Left lung (tissue), 10 donors: ENCODE results near the gene SH3TC2. TPM values are rescaled to one million over a fixed set of nuclear protein-coding genes. Genes with fewer than 3 reads are reported as not detected.

Experiments
- ATAC-seq: fragments of 200-7000 bp; cut with Tn5 transposase; one replicate; pipeline ENCODE4 v1.9.1; 2020; ENCODE audit warnings: moderate library complexity
- DNase-seq, 4 donors: peaks; one replicate each; pipeline ENCODE4 v3.0.0-alpha.2; 2013 to 2020
- H3K27ac ChIP-seq, 2 donors: fragments of 200-600 bp; sonication (generic) in 1 of 2; one replicate each; pipeline versions ENCODE4 v1.5.0 to v1.8.0; 2020 to 2021
- H3K27me3 ChIP-seq, 2 donors: fragments of 200-600 bp; sonication (generic) in 1 of 2; one replicate each; pipeline versions ENCODE4 v1.5.0 to v1.8.0; 2020 to 2021
- H3K36me3 ChIP-seq, 2 donors: fragments of 200-600 bp; sonication (generic) in 1 of 2; one replicate each; pipeline versions ENCODE4 v1.5.0 to v1.8.0; 2020 to 2021
- H3K4me1 ChIP-seq, 2 donors: fragments of 200-600 bp; one replicate each; pipeline ENCODE4 v1.8.0; 2021
- H3K4me3 ChIP-seq, 2 donors: fragments of 200-600 bp; sonication (generic) in 1 of 2; one replicate each; pipeline versions ENCODE4 v1.5.0 to v1.8.0; 2020 to 2021; ENCODE audit warnings: mild to moderate bottlenecking in 1 of 2
- H3K9me3 ChIP-seq, 2 donors: fragments of 200-600 bp; sonication (generic) in 1 of 2; one replicate each; pipeline versions ENCODE4 v1.5.0 to v1.8.0; 2020 to 2021
- CTCF ChIP-seq, 2 donors: fragments of 200-600 bp; sonication (generic) in 1 of 2; IDR thresholded peaks; one replicate each; pipeline versions ENCODE4 v1.5.0 to v1.8.0; 2021; ENCODE audit warnings: antibody characterized with exemption in 2 of 2
- intact Hi-C, 2 donors: fragments of 100-400 bp; cut with DNase I; formaldehyde crosslinking; loops; one replicate each; pipeline versions ENCODE4 v1.11.2 to v1.14.2; 2022
- polyA plus RNA-seq, 6 donors: library from polyadenylated mRNA; unstranded; fragments of 120-200 nt; gene quantifications; one replicate each; pipeline ENCODE4 v1.2.1, GENCODE V29; 2013; ENCODE audit not compliant: insufficient read length in 6 of 6
- total RNA-seq, 2 donors: library from RNA; stranded (reverse); fragmentation: NEBNext Ultra II Directional; extraction: Animal tissue kit (Norgen Biotek cat#: 25700); gene quantifications; one replicate each; pipeline ENCODE4 v1.2.1, GENCODE V29; 2021
- donor health status: DM: no; HTN: yes; CAD: no.
- donor health status: DM: no; HTN: no; CAD: no.

SH3TC2 gene
- total and polyA plus RNA-seq, 8 donors = 1.0 to 2.5 (median 2.1) TPM

GRCh38 chr5:149094996-149095395, 32.1 kb upstream of the SH3TC2 start:
- H3K4me1 ChIP-seq = no peaks in the 10 kb centered on the region
- no peak for TF ChIP-seq CTCF (IDR thresholded peaks at IDR 0.05)
- intact Hi-C loops = no loop called here
- no peak overlapping the region for H3K4me3 ChIP-seq
- peaks cover 0 to 34% of the 10 kb centered on the region in 2 donors for H3K9me3 ChIP-seq
- H3K36me3 ChIP-seq = no peaks in the 10 kb centered on the region
- no peak for ATAC-seq
- no peaks in the 10 kb centered on the region for H3K27me3 ChIP-seq
- no peak overlapping the region for H3K27ac ChIP-seq
- no peak for DNase-seq

GRCh38 chr5:149093625-149094024, 30.8 kb upstream of the SH3TC2 start:
- no peak for ATAC-seq
- peaks cover 0 to 23% of the 10 kb centered on the region in 2 donors for H3K9me3 ChIP-seq
- no peak overlapping the region for H3K4me3 ChIP-seq
- intact Hi-C loops = no loop called here
- no peak for DNase-seq
- H3K4me1 ChIP-seq = no peaks in the 10 kb centered on the region
- no peak overlapping the region for H3K27ac ChIP-seq
- TF ChIP-seq CTCF (IDR thresholded peaks at IDR 0.05) = no peak
- H3K27me3 ChIP-seq = no peaks in the 10 kb centered on the region
- H3K36me3 ChIP-seq = no peaks in the 10 kb centered on the region

GRCh38 chr5:149089796-149090195, 26.9 kb upstream of the SH3TC2 start:
- ATAC-seq (no peak), DNase-seq (no peak)
- intact Hi-C loops = no loop called here
- no peaks in the 10 kb centered on the region for H3K27me3 ChIP-seq
- H3K36me3 ChIP-seq = no peaks in the 10 kb centered on the region
- H3K9me3 ChIP-seq = peaks cover 0 to 3% of the 10 kb centered on the region in 2 donors
- H3K4me1 ChIP-seq = no peaks in the 10 kb centered on the region
- no peak overlapping the region for H3K27ac ChIP-seq
- no peak overlapping the region for H3K4me3 ChIP-seq
- TF ChIP-seq CTCF (IDR thresholded peaks at IDR 0.05) = no peak

GRCh38 chr5:149088686-149089085, 25.8 kb upstream of the SH3TC2 start:
- Histone ChIP-seq H3K9me3 (peaks cover 0 to 3% of the 10 kb centered on the region in 2 donors), H3K27me3 (no peaks in the 10 kb centered on the region), H3K4me3 (no peak overlapping the region), H3K36me3 (no peaks in the 10 kb centered on the region), H3K27ac (no peak overlapping the region), H3K4me1 (no peaks in the 10 kb centered on the region)
- no peak for TF ChIP-seq CTCF (IDR thresholded peaks at IDR 0.05)
- intact Hi-C loops = no loop called here
- ATAC-seq = no peak
- DNase-seq = no peak

- Histone ChIP-seq H3K4me3 (no peak overlapping the region), H3K27ac (no peak overlapping the region), H3K9me3 (no peaks in the 10 kb centered on the region), H3K36me3 (no peaks in the 10 kb centered on the region), H3K4me1 (no peaks in the 10 kb centered on the region), H3K27me3 (no peaks in the 10 kb centered on the region)
- intact Hi-C loops = no loop called here
- DNase-seq (no peak), ATAC-seq (no peak)
- TF ChIP-seq CTCF (IDR thresholded peaks at IDR 0.05) = no peak
Measured at GRCh38 chr5:149083846-149084245, 21.0 kb upstream of the SH3TC2 start.
